KBM-7 (cell line): ENCODE results near the gene PIGU.
A peak's percentile ranks its signal among the peaks of the same experiment; 100 is the strongest.

Experiments used
- DNase-seq: peaks from one replicate; pipeline ENCODE4 v3.0.0-alpha.2; 2015
- in situ Hi-C: fragments of 300-500 bp; cut with MboI; formaldehyde crosslinking; loops from 2 replicates; pipeline ENCODE4 v1.14.3; 2020; ENCODE audit warnings: low sequenced_read_pairs, low pct_unique_long_range_greater_than_20kb, mixed read lengths

Gene PIGU

GRCh38 chr20:34547844-34548613 is 128.9 kb downstream of the PIGU start:
- in situ Hi-C loops, result no loop called here
- DNase-seq, result no peak

GRCh38 chr20:34546751-34547181 is 130.1 kb downstream of the PIGU start:
- no peak for DNase-seq
- in situ Hi-C loops, result no loop called here

GRCh38 chr20:34544109-34544796 is 132.6 kb downstream of the PIGU start:
- DNase-seq, result no peak
- in situ Hi-C loops, result no loop called here

GRCh38 chr20:34543463-34544056 is 133.3 kb downstream of the PIGU start:
- DNase-seq, result no peak
- in situ Hi-C loops, result no loop called here

GRCh38 chr20:34542439-34542838 is 134.5 kb downstream of the PIGU start:
- DNase-seq, result no peak
- in situ Hi-C loops, result no loop called here

- in situ Hi-C loops, result no loop called here
- no peak for DNase-seq
Observed at GRCh38 chr20:34541917-34542316, 135.0 kb downstream of the PIGU start.

GRCh38 chr20:34541264-34541901 is 135.5 kb downstream of the PIGU start:
- in situ Hi-C loops, result no loop called here
- no peak for DNase-seq

GRCh38 chr20:34540596-34541263 is 136.2 kb downstream of the PIGU start:
- in situ Hi-C loops, result no loop called here

GRCh38 chr20:34539756-34540155 is 137.1 kb downstream of the PIGU start:
- in situ Hi-C loops, result loop anchor here (10.0 kb wide), 1 partner anchor 165 kb away; the partner anchor contains the start of gene TP53INP2
- no peak for DNase-seq

More at GRCh38 chr20:34540596-34541263, 136.2 kb downstream of the PIGU start:
- no peak for DNase-seq

- in situ Hi-C loops, result loop anchor here (10.0 kb wide), 1 partner anchor 166 kb away; the partner anchor contains the start of gene TP53INP2
- DNase-seq, result peak; percentile 68
Observed at GRCh38 chr20:34538671-34539123, 138.2 kb downstream of the PIGU start.

- DNase-seq, result no peak
- in situ Hi-C loops, result loop anchor here (10.0 kb wide), 1 partner anchor 167 kb away; the partner anchor contains the start of gene TP53INP2
Observed at GRCh38 chr20:34537651-34538050, 139.2 kb downstream of the PIGU start.

- peak; percentile 71 for DNase-seq
- in situ Hi-C loops, result loop anchor here (10.0 kb wide), 1 partner anchor 168 kb away; the partner anchor contains the start of gene TP53INP2
Observed at GRCh38 chr20:34536798-34537394, 140.0 kb downstream of the PIGU start.

- in situ Hi-C loops, result loop anchor here (10.0 kb wide), 1 partner anchor 169 kb away; the partner anchor contains the start of gene TP53INP2
- DNase-seq, result no peak
Observed at GRCh38 chr20:34535857-34536256, 141.0 kb downstream of the PIGU start.

GRCh38 chr20:34535301-34535840 is 141.5 kb downstream of the PIGU start:
- in situ Hi-C loops, result loop anchor here (10.0 kb wide), 1 partner anchor 169 kb away; the partner anchor contains the start of gene TP53INP2
- no peak for DNase-seq

GRCh38 chr20:34534391-34535165 is 142.3 kb downstream of the PIGU start:
- no peak for DNase-seq
- in situ Hi-C loops, result loop anchor here (10.0 kb wide), 1 partner anchor 170 kb away; the partner anchor contains the start of gene TP53INP2

GRCh38 chr20:34532756-34533155 is 144.1 kb downstream of the PIGU start:
- in situ Hi-C loops, result loop anchor here (10.0 kb wide), 1 partner anchor 172 kb away; the partner anchor contains the start of gene TP53INP2
- no peak for DNase-seq

GRCh38 chr20:34532320-34532719 is 144.6 kb downstream of the PIGU start:
- in situ Hi-C loops, result loop anchor here (10.0 kb wide), 1 partner anchor 172 kb away; the partner anchor contains the start of gene TP53INP2
- no peak for DNase-seq
